Prostate gland (tissue), 2 donors: Measurements from ENCODE around the gene PKD2L2. TPM values are rescaled to one million over a fixed set of nuclear protein-coding genes. Genes with fewer than 3 reads are reported as not detected.

Experiments
- DNase-seq: peaks from one replicate; pipeline ENCODE4 v3.0.0-alpha.2; 2019; ENCODE audit warnings: low spot score
- H3K27ac ChIP-seq, 2 donors: fragments of 200-600 bp; sonication (generic); 2 replicates each; pipeline ENCODE4 v1.5.1; 2017 to 2019
- H3K27me3 ChIP-seq: fragments of 200-600 bp; sonication (generic); replicated peaks from 2 replicates; pipeline ENCODE4 v1.5.1; 2019; ENCODE audit not compliant: insufficient read depth
- H3K36me3 ChIP-seq, 2 donors: fragments of 200-600 bp; sonication (generic); 1 replicate in 1 of 2; 2 replicates in 1 of 2; pipeline versions ENCODE4 v1.5.1 to v1.8.1; 2017 to 2019
- H3K4me1 ChIP-seq: fragments of 200-600 bp; sonication (generic); replicated peaks from 2 replicates; pipeline ENCODE4 v1.5.1; 2019
- H3K4me3 ChIP-seq, 2 donors: fragments of 200-600 bp; sonication (generic); 2 replicates each; pipeline ENCODE4 v1.5.1; 2017 to 2019
- H3K9me3 ChIP-seq: fragments of 200-600 bp; sonication (generic); 2 replicates; pipeline ENCODE4 v1.5.1; 2017
- POLR2A ChIP-seq: fragments of 450-650 bp; IDR thresholded peaks from one replicate; pipeline ENCODE4 v1.6.1; 2016; ENCODE audit warnings: antibody characterized with exemption, mild to moderate bottlenecking
- POLR2AphosphoS5 ChIP-seq: sonication (generic); formaldehyde crosslinking; IDR thresholded peaks from one replicate; pipeline ENCODE4 v1.6.1; 2017; ENCODE audit warnings: antibody characterized with exemption
- WGBS: methylation state at CpG from one replicate; pipeline ENCODE4 v1.1.5; 2018; 5-methylcytosine and 5-hydroxymethylcytosine counted together
- intact Hi-C: fragments of 100-400 bp; cut with DNase I; formaldehyde crosslinking; loops from one replicate; pipeline ENCODE4 v1.14.2; 2022
- total RNA-seq, 2 donors: library from RNA; depleted of rRNA; stranded (reverse); fragments of >200 nt; gene quantifications; one replicate each; pipeline ENCODE4 v1.1.0, GENCODE V29; 2016
- TF ChIP-seq, protein P1 (sequence below), 4 experiments: fragments of 200-600 bp in 2 of 4; fragments of 450-650 bp in 2 of 4; sonication (generic) in 2 of 4; IDR thresholded peaks; 1 replicate in 3 of 4; 2 replicates in 1 of 4; pipeline ENCODE4 v1.5.1; 2016 to 2019; ENCODE audit warnings: antibody characterized with exemption in 4 of 4, mild to moderate bottlenecking in 2 of 4, moderate library complexity in 2 of 4

PKD2L2 gene
- total RNA-seq, 2 donors from 2014 or later = 0.45 TPM; not detected in 1

GRCh38 chr5:137975208-137975607, 86.0 kb downstream of the PKD2L2 start:
- Histone ChIP-seq H3K27ac (no peak overlapping the region), H3K27me3 (no peaks in the 10 kb centered on the region), H3K9me3 (no peaks in the 10 kb centered on the region), H3K4me3 (no peak overlapping the region), H3K4me1 (no peaks in the 10 kb centered on the region), H3K36me3 (no peaks in the 10 kb centered on the region)
- TF ChIP-seq POLR2AphosphoS5 (no peak), POLR2A (no peak)
- TF ChIP-seq, protein P1, sequence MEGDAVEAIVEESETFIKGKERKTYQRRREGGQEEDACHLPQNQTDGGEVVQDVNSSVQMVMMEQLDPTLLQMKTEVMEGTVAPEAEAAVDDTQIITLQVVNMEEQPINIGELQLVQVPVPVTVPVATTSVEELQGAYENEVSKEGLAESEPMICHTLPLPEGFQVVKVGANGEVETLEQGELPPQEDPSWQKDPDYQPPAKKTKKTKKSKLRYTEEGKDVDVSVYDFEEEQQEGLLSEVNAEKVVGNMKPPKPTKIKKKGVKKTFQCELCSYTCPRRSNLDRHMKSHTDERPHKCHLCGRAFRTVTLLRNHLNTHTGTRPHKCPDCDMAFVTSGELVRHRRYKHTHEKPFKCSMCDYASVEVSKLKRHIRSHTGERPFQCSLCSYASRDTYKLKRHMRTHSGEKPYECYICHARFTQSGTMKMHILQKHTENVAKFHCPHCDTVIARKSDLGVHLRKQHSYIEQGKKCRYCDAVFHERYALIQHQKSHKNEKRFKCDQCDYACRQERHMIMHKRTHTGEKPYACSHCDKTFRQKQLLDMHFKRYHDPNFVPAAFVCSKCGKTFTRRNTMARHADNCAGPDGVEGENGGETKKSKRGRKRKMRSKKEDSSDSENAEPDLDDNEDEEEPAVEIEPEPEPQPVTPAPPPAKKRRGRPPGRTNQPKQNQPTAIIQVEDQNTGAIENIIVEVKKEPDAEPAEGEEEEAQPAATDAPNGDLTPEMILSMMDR (IDR thresholded peaks at IDR 0.05) = no peak
- intact Hi-C loops = no loop called here
- 92% methylated on average over 3 of the region's 3 CpGs for WGBS
- DNase-seq = no peak

- TF ChIP-seq POLR2AphosphoS5 (no peak), POLR2A (no peak)
- TF ChIP-seq, protein P1 (IDR thresholded peaks at IDR 0.05) = no peak
- H3K36me3 ChIP-seq = no peaks in the 10 kb centered on the region
- H3K4me1 ChIP-seq = no peaks in the 10 kb centered on the region
- no peaks in the 10 kb centered on the region for H3K27me3 ChIP-seq
- H3K9me3 ChIP-seq = no peaks in the 10 kb centered on the region
- intact Hi-C loops = no loop called here
- WGBS = 94% methylated on average over 5 of the region's 5 CpGs
- DNase-seq = no peak
- H3K4me3 ChIP-seq = no peak overlapping the region
- H3K27ac ChIP-seq = no peak overlapping the region
These were observed 100.2 kb downstream of the PKD2L2 start for GRCh38 chr5:137989419-137989818.

Other genes with a start within 250 kb of the PKD2L2 start
- gene KLHL3, start 153.4 kb upstream of the PKD2L2 start, total RNA-seq = 10 to 100 TPM in 1 of 2 donors, 1 to 10 TPM in 1; 1.8 to 14.0 TPM
- gene HNRNPA0, start 135.1 kb upstream of the PKD2L2 start, total RNA-seq = 10 to 100 TPM; 11.0 to 17.4 TPM
- 1 to 10 TPM in 1 of 2 donors, under 1 TPM in 1; 0.34 to 7.2 TPM for gene MYOT, start 21.6 kb upstream of the PKD2L2 start, total RNA-seq
- gene FAM13B, start 143.6 kb downstream of the PKD2L2 start, total RNA-seq = 100 to 1,000 TPM in 1 of 2 donors, 10 to 100 TPM in 1; 34.4 to 107 TPM
- 1 to 10 TPM in 1 of 2 donors, not detected in 1; 1.1 TPM for gene WNT8A, start 194.6 kb downstream of the PKD2L2 start, total RNA-seq
- 1 to 10 TPM; 5.8 to 6.6 TPM for gene NME5, start 250.0 kb downstream of the PKD2L2 start, total RNA-seq